Measurements from ENCODE around the gene DHPS. TPM values are rescaled to one million over a fixed set of nuclear protein-coding genes. Genes with fewer than 3 reads are reported as not detected.

DHPS gene
- total and polyA plus RNA-seq, 2 of the 4 experiments (the other 2 are of a cell fraction), result 82.8 to 85.0 TPM

DNA sequence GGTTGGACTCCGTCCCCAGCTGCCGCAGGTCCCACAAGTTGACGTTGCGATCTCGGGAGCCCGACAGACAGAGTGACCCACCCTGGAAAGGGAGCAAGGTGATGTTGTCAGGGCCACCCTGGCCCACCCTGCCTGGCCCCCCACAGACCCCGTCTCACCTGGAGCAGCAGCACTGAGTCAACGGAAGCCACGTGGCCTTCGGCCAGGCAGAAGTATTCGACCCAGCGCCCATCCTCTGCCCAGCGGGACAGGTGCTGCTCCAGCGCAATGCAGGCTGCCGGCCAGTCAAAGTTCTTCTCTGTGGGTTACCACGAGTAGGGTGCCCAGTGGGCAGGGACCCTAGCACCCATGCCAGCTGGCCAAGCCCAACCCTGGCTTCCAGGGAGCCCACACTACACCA lies 13.0 kb upstream of the DHPS start:
- no peak overlapping the region for H2BK15ac ChIP-seq (ENCODE audit: low read depth, low read length)
- WGBS, 2 experiments (ENCODE audit: extremely low coverage in 2 of 2, insufficient read length in 1 of 2), result 96% methylated on average over 16 of the region's 16 CpGs; no CpG with 5 or more reads in 1 of the 2 experiments
- H4K8ac ChIP-seq (ENCODE audit: low read depth in 2 of 2, low read length in 2 of 2), result no peak overlapping the region
- no peaks in the 10 kb centered on the region for H3K9me3 ChIP-seq (ENCODE audit: control insufficient read depth, insufficient read depth, low read length)
- H3K4me2 ChIP-seq (ENCODE audit: low read depth, low read length), result no peak overlapping the region
- no peak overlapping the region for H3K4me3 ChIP-seq (ENCODE audit: insufficient read depth, low read depth, low read length)
- no peak overlapping the region for H3K18ac ChIP-seq (ENCODE audit: low read depth, low read length)
- peaks cover 7 to 27% of the 10 kb centered on the region in 2 experiments for H3K79me1 ChIP-seq (ENCODE audit: low read depth in 1 of 2, low read length in 2 of 2)
- peaks cover 11% of the 10 kb centered on the region for H3K36me3 ChIP-seq (ENCODE audit: control insufficient read depth, insufficient read depth, low read length)
- no peak overlapping the region for H4K5ac ChIP-seq (ENCODE audit: low read depth, low read length)
- H3K9me1 ChIP-seq (ENCODE audit: insufficient read depth, low read length), result no peaks in the 10 kb centered on the region; the same call in 1 of the 2 replicates
- H3K14ac ChIP-seq (replicated peaks; ENCODE audit: low read depth, low read length), result no peak overlapping the region
- H3K23ac ChIP-seq (ENCODE audit: low read depth, low read length), result no peak overlapping the region
- H2AK9ac ChIP-seq (replicated peaks; ENCODE audit: low read depth, low read length, poor library complexity), result no peak overlapping the region
- H3K4me1 ChIP-seq (ENCODE audit: control insufficient read depth, insufficient read depth, low read length), result peaks cover 2% of the 10 kb centered on the region; the same call in 1 of the 2 replicates
- intact Hi-C loops (cut with micrococcal nuclease) (no loop called here), dilution Hi-C loops (cut with HindIII; ENCODE audit: low sequenced_read_pairs, unreplicated experiment) (no loop called here), in situ Hi-C loops (cut with MboI; ENCODE audit: low sequenced_read_pairs) (no loop called here)
- H3K4ac ChIP-seq (ENCODE audit: low read depth, low read length), result no peak overlapping the region
- no peak overlapping the region for H2BK5ac ChIP-seq (ENCODE audit: low read depth, low read length, poor library complexity, severe bottlenecking)
- H2BK120ac ChIP-seq (ENCODE audit: low read depth, low read length), result no peak overlapping the region
- ChIA-PET CTCF (no interaction called here), POLR2A (ENCODE audit: unreplicated experiment) (no interaction called here)
- no peak overlapping the region for H2BK20ac ChIP-seq (ENCODE audit: low read depth, low read length)
- H3K56ac ChIP-seq (ENCODE audit: extremely low read depth, insufficient read depth, low read length), result no peak overlapping the region
- BruUV-seq (replicated peaks), result no TSS peak
- H3K27ac ChIP-seq (ENCODE audit: insufficient read depth, low read length), result no peak overlapping the region
- H3K9ac ChIP-seq (ENCODE audit: low read depth, low read length), result no peak overlapping the region
- TF ChIP-seq SMC3 (IDR thresholded peaks at IDR 0.05; ENCODE audit: low read depth, low read length), result no peak
- TF ChIP-seq NFE2L2 (IDR thresholded peaks at IDR 0.05; ENCODE audit: low read depth, low read length), result no peak
- TF ChIP-seq MAFK (IDR thresholded peaks at IDR 0.05; ENCODE audit: low read depth, low read length), result no peak
- no peak for TF ChIP-seq ELK1 (IDR thresholded peaks at IDR 0.05; ENCODE audit: borderline replicate concordance, low read depth, low read length)
- TF ChIP-seq MAZ (IDR thresholded peaks at IDR 0.05; ENCODE audit: borderline replicate concordance, low read depth, low read length), result no peak
- no peak for TF ChIP-seq RCOR1 (IDR thresholded peaks at IDR 0.05; ENCODE audit: insufficient replicate concordance, low read length)
- TF ChIP-seq, protein P1, sequence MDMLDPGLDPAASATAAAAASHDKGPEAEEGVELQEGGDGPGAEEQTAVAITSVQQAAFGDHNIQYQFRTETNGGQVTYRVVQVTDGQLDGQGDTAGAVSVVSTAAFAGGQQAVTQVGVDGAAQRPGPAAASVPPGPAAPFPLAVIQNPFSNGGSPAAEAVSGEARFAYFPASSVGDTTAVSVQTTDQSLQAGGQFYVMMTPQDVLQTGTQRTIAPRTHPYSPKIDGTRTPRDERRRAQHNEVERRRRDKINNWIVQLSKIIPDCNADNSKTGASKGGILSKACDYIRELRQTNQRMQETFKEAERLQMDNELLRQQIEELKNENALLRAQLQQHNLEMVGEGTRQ (IDR thresholded peaks at IDR 0.05; ENCODE audit: low read depth, low read length), result no peak
- no peak for TF ChIP-seq CHD1 (IDR thresholded peaks at IDR 0.05; ENCODE audit: low read depth, low read length)
- TF ChIP-seq BHLHE40 (IDR thresholded peaks at IDR 0.05; ENCODE audit: low read depth, low read length), result no peak
- TF ChIP-seq RAD21 (IDR thresholded peaks at IDR 0.05; ENCODE audit: low read length), result no peak
- TF ChIP-seq MXI1 (IDR thresholded peaks at IDR 0.05; ENCODE audit: borderline replicate concordance, low read depth, low read length), result no peak
- TF ChIP-seq FOS (IDR thresholded peaks at IDR 0.05; ENCODE audit: low read depth, low read length), result no peak
- TF ChIP-seq, protein P2, sequence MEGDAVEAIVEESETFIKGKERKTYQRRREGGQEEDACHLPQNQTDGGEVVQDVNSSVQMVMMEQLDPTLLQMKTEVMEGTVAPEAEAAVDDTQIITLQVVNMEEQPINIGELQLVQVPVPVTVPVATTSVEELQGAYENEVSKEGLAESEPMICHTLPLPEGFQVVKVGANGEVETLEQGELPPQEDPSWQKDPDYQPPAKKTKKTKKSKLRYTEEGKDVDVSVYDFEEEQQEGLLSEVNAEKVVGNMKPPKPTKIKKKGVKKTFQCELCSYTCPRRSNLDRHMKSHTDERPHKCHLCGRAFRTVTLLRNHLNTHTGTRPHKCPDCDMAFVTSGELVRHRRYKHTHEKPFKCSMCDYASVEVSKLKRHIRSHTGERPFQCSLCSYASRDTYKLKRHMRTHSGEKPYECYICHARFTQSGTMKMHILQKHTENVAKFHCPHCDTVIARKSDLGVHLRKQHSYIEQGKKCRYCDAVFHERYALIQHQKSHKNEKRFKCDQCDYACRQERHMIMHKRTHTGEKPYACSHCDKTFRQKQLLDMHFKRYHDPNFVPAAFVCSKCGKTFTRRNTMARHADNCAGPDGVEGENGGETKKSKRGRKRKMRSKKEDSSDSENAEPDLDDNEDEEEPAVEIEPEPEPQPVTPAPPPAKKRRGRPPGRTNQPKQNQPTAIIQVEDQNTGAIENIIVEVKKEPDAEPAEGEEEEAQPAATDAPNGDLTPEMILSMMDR (conservative IDR thresholded peaks at IDR 0.05; ENCODE audit: low read depth, low read length), result no peak
- no peak for TF ChIP-seq CEBPB (IDR thresholded peaks at IDR 0.05; ENCODE audit: low read depth, low read length)
- no peak overlapping the region for H2AFZ ChIP-seq (replicated peaks; ENCODE audit: low read length, poor library complexity)
- ATAC-seq (ENCODE audit: low read depth) (no peak), DNase-seq (no peak)
- no peak overlapping the region for H4K91ac ChIP-seq (ENCODE audit: insufficient read depth, low read depth, low read length)
- H4K20me1 ChIP-seq (ENCODE audit: insufficient read depth, low read length), result no peaks in the 10 kb centered on the region; the same call in 1 of the 2 replicates
- H2AK5ac ChIP-seq (ENCODE audit: low read depth, low read length), result no peak overlapping the region
- no peaks in the 10 kb centered on the region for H3K27me3 ChIP-seq (ENCODE audit: control insufficient read depth, insufficient read depth, low read length)
